Neuronal stem cell (in vitro differentiated cells): ENCODE measurements around the gene ISL2.
A peak's percentile ranks its signal among the peaks of the same experiment; 100 is the strongest.

Experiments
- DNase-seq: peaks from one replicate; pipeline ENCODE4 v3.0.0-alpha.2; 2013; ENCODE audit warnings: low spot score
- H2AFZ ChIP-seq: one replicate; pipeline ENCODE4 v1.6.1; 2013; ENCODE audit warnings: mild to moderate bottlenecking, low read length, inconsistent platforms
- H2AK5ac ChIP-seq: 2 replicates; pipeline ENCODE4 v1.6.1; 2013; ENCODE audit warnings: low read depth, mild to moderate bottlenecking, inconsistent platforms, low read length, moderate library complexity, mixed read lengths
- H2BK120ac ChIP-seq: 2 replicates; pipeline ENCODE4 v1.6.1; 2013; ENCODE audit warnings: low read depth, mild to moderate bottlenecking, inconsistent platforms, low read length, moderate library complexity, mixed read lengths
- H2BK12ac ChIP-seq: one replicate; pipeline ENCODE4 v1.6.1; 2013; ENCODE audit warnings: low read length, inconsistent platforms
- H2BK15ac ChIP-seq: 2 replicates; pipeline ENCODE4 v1.6.1; 2013; ENCODE audit warnings: mild to moderate bottlenecking, low read length, inconsistent platforms, mixed read lengths
- H2BK5ac ChIP-seq: one replicate; pipeline ENCODE4 v1.6.1; 2013; ENCODE audit warnings: inconsistent platforms, mild to moderate bottlenecking, low read length, moderate library complexity
- H3K14ac ChIP-seq: one replicate; pipeline ENCODE4 v1.6.1; 2013; ENCODE audit warnings: low read length, inconsistent platforms
- H3K18ac ChIP-seq: 2 replicates; pipeline ENCODE4 v1.6.1; 2013; ENCODE audit warnings: low read length, inconsistent platforms
- H3K23ac ChIP-seq: 2 replicates; pipeline ENCODE4 v1.6.1; 2013; ENCODE audit warnings: low read depth, mild to moderate bottlenecking, mixed read lengths, low read length, inconsistent platforms; ENCODE audit not compliant: poor library complexity
- H3K27ac ChIP-seq: replicated peaks from 3 replicates; pipeline ENCODE4 v1.5.1; 2013; ENCODE audit warnings: low read length, inconsistent platforms
- H3K27me3 ChIP-seq, 3 experiments: 2 replicates each; pipeline ENCODE4 v1.6.1; 2013; ENCODE audit warnings: low read length in 3 of 3, mild to moderate bottlenecking in 2 of 3, inconsistent platforms in 1 of 3, low read depth in 1 of 3, mixed read lengths in 1 of 3, moderate library complexity in 1 of 3; ENCODE audit not compliant: control insufficient read depth in 3 of 3, insufficient read depth in 3 of 3
- H3K36me3 ChIP-seq, 2 donors: replicated peaks in 1 of 2; 2 replicates each; pipeline ENCODE4 v1.6.1; 2013; ENCODE audit warnings: low read length in 2 of 2; ENCODE audit not compliant: control insufficient read depth in 2 of 2, insufficient read depth in 2 of 2
- H3K4ac ChIP-seq: 2 replicates; pipeline ENCODE4 v1.6.1; 2013; ENCODE audit warnings: inconsistent platforms, mild to moderate bottlenecking, low read length, moderate library complexity
- H3K4me1 ChIP-seq, 2 donors: 1 replicate in 1 of 2; 2 replicates in 1 of 2; pipeline ENCODE4 v1.6.1; 2013; ENCODE audit warnings: low read length in 2 of 2, low read depth in 1 of 2; ENCODE audit not compliant: control insufficient read depth in 2 of 2, insufficient read depth in 1 of 2
- H3K4me2 ChIP-seq: one replicate; pipeline ENCODE4 v1.6.1; 2013; ENCODE audit warnings: mild to moderate bottlenecking, low read length, inconsistent platforms; ENCODE audit not compliant: insufficient read depth, poor library complexity, severe bottlenecking
- H3K4me3 ChIP-seq, 2 donors: 2 replicates each; pipeline ENCODE4 v1.5.1; 2013; ENCODE audit warnings: low read length in 2 of 2, mild to moderate bottlenecking in 2 of 2, inconsistent platforms in 1 of 2, moderate library complexity in 1 of 2
- H3K79me1 ChIP-seq: one replicate; pipeline ENCODE4 v1.6.1; 2013; ENCODE audit warnings: low read depth, mild to moderate bottlenecking, inconsistent platforms, low read length, moderate library complexity
- H3K9ac ChIP-seq: one replicate; pipeline ENCODE4 v1.6.1; 2013; ENCODE audit warnings: mild to moderate bottlenecking, low read depth, low read length, inconsistent platforms; ENCODE audit not compliant: poor library complexity
- H3K9me3 ChIP-seq, 2 donors: replicated peaks in 1 of 2; 2 replicates each; pipeline versions ENCODE3 to v1.6.1; 2013; ENCODE audit warnings: low read length in 2 of 2, mild to moderate bottlenecking in 2 of 2, inconsistent platforms in 1 of 2, low read depth in 1 of 2, mixed read lengths in 1 of 2, moderate library complexity in 1 of 2; ENCODE audit not compliant: control insufficient read depth in 2 of 2, insufficient read depth in 1 of 2
- H4K8ac ChIP-seq: one replicate; pipeline ENCODE4 v1.6.1; 2013; ENCODE audit warnings: low read depth, mild to moderate bottlenecking, inconsistent platforms, low read length, moderate library complexity
- H4K91ac ChIP-seq: one replicate; pipeline ENCODE4 v1.6.1; 2013; ENCODE audit warnings: low read length, low read depth, mild to moderate bottlenecking, inconsistent platforms; ENCODE audit not compliant: poor library complexity
- WGBS, 2 donors: extraction: QIAGEN DNeasy Blood & Tissue Kit; methylation state at CpG; one replicate each; pipeline ENCODE4 v1.1.7; 2013; ENCODE audit warnings: missing lambda C conversion rate in 2 of 2, mixed read lengths in 1 of 2; ENCODE audit not compliant: insufficient read length in 2 of 2, insufficient replicate concordance in 1 of 2; ENCODE audit errors: extremely low coverage in 2 of 2; 5-methylcytosine and 5-hydroxymethylcytosine counted together

The ISL2 gene

DNA sequence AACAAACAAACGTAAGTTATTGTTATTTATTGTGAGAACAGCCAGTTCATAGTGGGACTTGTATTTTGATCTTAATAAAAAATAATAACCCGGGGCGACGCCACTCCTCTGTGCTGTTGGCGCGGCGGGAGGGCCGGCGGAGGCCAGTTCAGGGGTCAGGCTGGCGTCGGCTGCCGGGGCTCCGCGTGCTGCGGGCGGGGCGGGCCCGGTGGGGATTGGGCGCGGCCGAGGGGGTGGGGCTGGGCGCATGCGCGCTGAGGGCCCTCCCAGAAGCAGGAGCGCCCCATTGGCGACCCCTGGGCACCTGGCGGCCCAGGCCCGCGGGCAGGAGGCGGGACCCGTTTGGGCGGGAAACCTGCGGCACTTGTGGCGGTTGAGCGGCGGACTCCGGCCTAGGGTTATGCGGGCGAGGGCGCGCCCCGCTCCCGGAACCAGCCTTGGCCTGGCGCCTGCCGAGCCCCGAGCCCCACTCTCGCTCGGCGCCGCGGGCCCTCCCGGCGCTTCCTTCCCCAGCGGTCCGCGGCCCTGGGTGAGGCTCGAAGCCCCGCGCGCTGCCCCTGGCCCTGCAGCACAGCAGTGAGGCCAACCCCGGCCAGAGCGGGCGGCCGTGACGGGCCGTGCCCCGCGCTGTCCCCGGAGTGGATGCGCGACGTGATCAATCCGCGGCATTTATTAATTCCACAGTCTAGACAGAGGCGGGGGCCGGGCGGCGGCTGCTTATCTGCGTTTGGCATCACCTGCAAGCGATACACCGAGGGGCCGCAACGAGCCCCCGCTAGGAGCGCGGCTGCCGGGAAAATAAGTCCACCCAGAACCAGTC lies 6.0 kb downstream of the ISL2 start:
- DNase-seq, result no peak

DNA sequence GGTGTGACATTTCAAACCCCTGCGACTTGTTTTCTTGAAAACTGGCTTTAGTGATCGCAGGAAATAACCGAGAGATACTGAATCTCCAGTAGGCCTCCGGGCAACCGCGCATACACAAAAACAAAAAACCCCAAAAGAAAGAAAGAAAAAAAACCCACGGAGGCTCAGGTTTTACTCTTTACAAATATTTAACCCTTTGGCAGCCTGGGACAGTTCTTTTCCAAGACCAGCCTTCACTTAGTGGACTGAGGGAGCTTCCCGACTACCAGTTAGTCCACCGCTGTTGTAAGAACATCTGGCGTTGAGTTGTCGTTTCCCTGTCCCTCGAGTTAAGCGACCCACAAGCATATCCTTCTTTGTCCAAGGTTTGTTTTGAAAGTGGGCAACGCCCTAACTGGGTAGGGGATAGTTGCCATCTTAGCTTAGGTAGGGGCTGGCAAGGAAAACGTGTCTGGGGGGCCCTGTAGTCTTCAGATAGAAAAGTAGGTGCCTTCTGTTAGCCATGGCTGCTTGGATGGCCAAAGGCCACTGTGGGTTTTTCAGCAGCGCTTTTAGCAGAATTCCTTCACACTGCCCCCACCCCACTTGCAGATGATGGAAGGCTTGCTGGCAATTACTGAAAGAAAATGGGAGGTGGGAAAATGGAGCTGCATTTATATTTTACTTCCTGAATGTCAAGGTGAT lies 6.9 kb downstream of the ISL2 start:
- Histone ChIP-seq H2BK12ac (no peak overlapping the region), H4K8ac (no peak overlapping the region), H4K91ac (no peak overlapping the region), H3K4me1 (peaks cover 15 to 28% of the 10 kb centered on the region in 2 donors), H3K4me2 (no peak overlapping the region), H3K27ac (no peak overlapping the region), H2BK15ac (no peak overlapping the region), H3K14ac (no peak overlapping the region), H3K36me3 (no peaks in the 10 kb centered on the region), H3K27me3 (peaks cover 84 to 100% (median 90%) of the 10 kb centered on the region in 3 experiments), H2BK120ac (no peak overlapping the region), H3K9ac (no peak overlapping the region), H3K79me1 (no peaks in the 10 kb centered on the region), H3K23ac (no peak overlapping the region), H2AK5ac (no peak overlapping the region), H3K18ac (no peak overlapping the region), H3K4me3 (no peak overlapping the region), H2BK5ac (no peak overlapping the region), H3K4ac (no peak overlapping the region), H2AFZ (peak overlapping the region; percentile 87), H3K9me3 (peaks cover 0 to 6% of the 10 kb centered on the region in 2 donors)
- no peak for DNase-seq
- WGBS, 2 donors, result no CpG with 5 or more reads among the region's 16 CpGs

More for the DNA sequence above, 6.0 kb downstream of the ISL2 start:
- peak overlapping the region; percentile 87 for H2AFZ ChIP-seq
- H3K14ac ChIP-seq, result peak overlapping the region; percentile 26
- no peak overlapping the region for H2BK5ac ChIP-seq
- H4K8ac ChIP-seq, result no peak overlapping the region
- no peak overlapping the region for H3K9ac ChIP-seq
- no peak overlapping the region for H2BK12ac ChIP-seq
- H3K27ac ChIP-seq, result no peak overlapping the region
- peak overlapping the region; percentile 23 for H3K4me2 ChIP-seq
- H2BK15ac ChIP-seq, result no peak overlapping the region
- H3K4ac ChIP-seq, result no peak overlapping the region
- H3K79me1 ChIP-seq, result peaks cover 1% of the 10 kb centered on the region
- H3K9me3 ChIP-seq, result peaks cover 0 to 8% of the 10 kb centered on the region in 2 donors
- no peak overlapping the region for H3K4me3 ChIP-seq
- H3K18ac ChIP-seq, result peak overlapping the region; percentile 79
- WGBS, 2 donors, result no CpG with 5 or more reads among the region's 87 CpGs
- no peak overlapping the region for H4K91ac ChIP-seq
- H3K27me3 ChIP-seq, result peaks cover 90 to 100% (median 95%) of the 10 kb centered on the region in 3 experiments
- peak overlapping the region; percentile 50 for H2BK120ac ChIP-seq
- H2AK5ac ChIP-seq, result no peak overlapping the region
- H3K23ac ChIP-seq, result peak overlapping the region; percentile 45
- no peaks in the 10 kb centered on the region for H3K36me3 ChIP-seq
- peaks cover 19 to 33% of the 10 kb centered on the region in 2 donors for H3K4me1 ChIP-seq

DNA sequence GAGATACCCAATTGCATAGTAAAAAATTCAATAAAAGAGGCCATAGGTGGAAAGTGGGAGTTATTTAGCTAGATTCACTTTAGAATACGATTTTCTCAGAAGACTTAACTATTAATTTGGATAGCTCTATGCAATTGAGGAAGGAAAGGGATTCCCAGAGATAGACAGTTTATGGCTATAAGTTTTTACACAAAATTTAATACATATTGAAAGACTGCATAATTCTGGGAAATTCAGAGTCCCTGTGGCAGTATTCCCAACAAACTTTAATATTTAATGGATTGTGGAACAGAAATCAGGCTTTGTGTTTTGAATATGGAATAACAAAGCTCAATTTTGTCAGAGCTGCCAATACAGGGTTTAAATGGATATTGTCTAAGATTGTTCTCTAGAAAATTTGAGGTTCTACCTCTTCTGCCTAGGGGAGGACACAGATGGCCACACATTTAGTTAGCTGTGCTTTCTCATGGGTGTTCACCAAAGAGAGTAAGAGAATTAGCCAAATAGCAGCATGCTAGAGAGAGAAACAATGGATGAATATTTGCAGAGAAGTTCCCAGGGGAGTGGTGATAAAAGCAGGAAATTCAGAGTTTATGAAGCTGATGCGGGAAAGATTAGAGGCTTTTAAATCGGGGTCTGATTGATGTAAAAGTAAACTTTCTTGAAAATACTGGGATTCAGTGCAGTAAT lies 8.5 kb downstream of the ISL2 start:
- Histone ChIP-seq H2AK5ac (no peak overlapping the region), H3K18ac (no peak overlapping the region), H3K27ac (no peak overlapping the region), H3K9me3 (peaks cover 0 to 6% of the 10 kb centered on the region in 2 donors), H3K36me3 (no peaks in the 10 kb centered on the region), H2BK15ac (no peak overlapping the region), H3K4me3 (no peak overlapping the region), H3K4me1 (peaks cover 13 to 19% of the 10 kb centered on the region in 2 donors), H3K14ac (no peak overlapping the region), H4K91ac (no peak overlapping the region), H4K8ac (no peak overlapping the region), H3K23ac (no peak overlapping the region), H2AFZ (no peak overlapping the region), H2BK120ac (no peak overlapping the region), H3K9ac (no peak overlapping the region), H3K4ac (no peak overlapping the region), H2BK5ac (no peak overlapping the region), H3K4me2 (no peak overlapping the region), H3K79me1 (no peaks in the 10 kb centered on the region), H2BK12ac (no peak overlapping the region), H3K27me3 (peaks cover 71 to 90% (median 80%) of the 10 kb centered on the region in 3 experiments)
- no peak for DNase-seq
- no CpG with 5 or more reads among the region's 3 CpGs for WGBS, 2 donors

DNA sequence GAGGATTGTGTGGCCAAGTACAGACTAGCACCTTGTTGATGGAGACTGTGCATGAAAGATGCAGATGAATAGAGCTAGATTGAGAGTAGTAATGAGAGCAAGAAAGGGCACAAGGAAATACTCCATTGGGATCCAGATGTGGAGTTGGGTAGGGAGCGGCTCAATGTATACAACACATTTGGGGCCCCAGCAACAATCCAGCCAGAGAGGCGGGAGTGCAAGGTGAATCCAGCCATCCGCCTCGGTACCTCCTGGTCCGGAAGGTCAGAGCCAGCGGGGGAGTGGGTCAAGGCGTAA lies 9.0 kb downstream of the ISL2 start:
- WGBS, 2 donors, result no CpG with 5 or more reads among the region's 7 CpGs
- H3K36me3 ChIP-seq, result no peaks in the 10 kb centered on the region
- H3K18ac ChIP-seq, result no peak overlapping the region
- H3K4me1 ChIP-seq, result peaks cover 13 to 14% of the 10 kb centered on the region in 2 donors
- no peak overlapping the region for H3K4me3 ChIP-seq
- no peak overlapping the region for H2BK5ac ChIP-seq
- no peak overlapping the region for H3K23ac ChIP-seq
- no peak overlapping the region for H3K14ac ChIP-seq
- H3K4me2 ChIP-seq, result no peak overlapping the region
- no peaks in the 10 kb centered on the region for H3K79me1 ChIP-seq
- H4K91ac ChIP-seq, result no peak overlapping the region
- H3K27ac ChIP-seq, result no peak overlapping the region
- no peak for DNase-seq
- H3K27me3 ChIP-seq, result peaks cover 66 to 86% (median 75%) of the 10 kb centered on the region in 3 experiments
- H2BK12ac ChIP-seq, result no peak overlapping the region
- H2AK5ac ChIP-seq, result no peak overlapping the region
- H3K9me3 ChIP-seq, result peaks cover 0 to 6% of the 10 kb centered on the region in 2 donors
- H3K4ac ChIP-seq, result no peak overlapping the region
- no peak overlapping the region for H2BK120ac ChIP-seq
- H3K9ac ChIP-seq, result no peak overlapping the region
- H4K8ac ChIP-seq, result no peak overlapping the region
- no peak overlapping the region for H2BK15ac ChIP-seq
- peak overlapping the region; percentile 92 for H2AFZ ChIP-seq
